PC-9 (cell line): ENCODE results near the gene HSPA4.

Source experiments
- CTCF ChIP-seq: fragments of 200-600 bp; sonication (generic); conservative IDR thresholded peaks from 2 replicates; pipeline ENCODE4 v1.6.1; 2017; ENCODE audit warnings: mixed run types, antibody characterized with exemption, mild to moderate bottlenecking, moderate library complexity
- EZH2 ChIP-seq: fragments of 200-600 bp; sonication (generic); IDR thresholded peaks from 2 replicates; pipeline ENCODE4 v1.8.0; 2017; ENCODE audit warnings: antibody characterized with exemption, low read depth

DNA sequence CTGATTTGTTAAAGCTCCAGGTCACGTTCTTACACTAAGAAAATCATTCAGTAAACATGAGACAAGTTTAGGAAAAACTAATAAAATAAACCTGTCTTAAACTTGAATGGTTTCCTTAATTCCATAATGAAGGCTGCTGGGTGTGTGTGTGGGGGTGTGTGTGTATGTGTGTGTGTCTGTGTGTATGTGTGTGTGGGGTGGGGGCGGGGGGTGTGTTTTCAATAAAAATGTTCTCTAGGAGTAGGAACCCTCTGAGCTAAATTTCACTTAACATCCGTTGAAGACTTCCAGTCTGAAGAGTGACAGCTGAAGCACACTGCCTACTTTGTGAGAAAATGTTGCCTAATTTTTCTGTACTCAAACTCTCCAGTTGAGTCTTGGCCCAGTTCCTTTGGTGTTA, 54.5 kb downstream of the HSPA4 start:
- TF ChIP-seq CTCF = no peak
- TF ChIP-seq EZH2 = no peak
